GM19452 (cell line): ENCODE results near the gene PPP3CB.

Experiments
- ATAC-seq: cut with Tn5 transposase; IDR thresholded peaks from one replicate; pipeline ENCODE4 v1.9.1; 2021; ENCODE audit not compliant: unreplicated experiment

The PPP3CB gene

DNA sequence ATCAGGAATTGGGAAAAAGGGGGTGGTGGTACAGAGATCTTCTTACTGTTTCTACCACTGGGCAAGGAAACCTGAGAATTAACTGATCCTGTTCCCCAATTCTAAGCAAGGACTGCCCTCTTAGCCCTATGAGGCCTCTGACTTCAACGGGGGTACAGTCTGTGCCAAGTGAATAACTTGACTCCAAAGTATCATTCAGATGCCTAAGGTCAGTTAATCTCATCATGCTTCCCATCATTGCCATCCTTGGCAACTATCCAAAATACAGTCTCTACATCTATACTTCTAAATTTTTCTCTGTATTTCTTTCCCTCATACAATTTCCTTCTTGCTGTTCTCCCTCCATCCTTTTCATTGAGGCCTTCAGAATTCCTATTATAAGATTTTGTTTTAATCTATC is 10.5 kb downstream of the PPP3CB start:
- ATAC-seq: no peak

DNA sequence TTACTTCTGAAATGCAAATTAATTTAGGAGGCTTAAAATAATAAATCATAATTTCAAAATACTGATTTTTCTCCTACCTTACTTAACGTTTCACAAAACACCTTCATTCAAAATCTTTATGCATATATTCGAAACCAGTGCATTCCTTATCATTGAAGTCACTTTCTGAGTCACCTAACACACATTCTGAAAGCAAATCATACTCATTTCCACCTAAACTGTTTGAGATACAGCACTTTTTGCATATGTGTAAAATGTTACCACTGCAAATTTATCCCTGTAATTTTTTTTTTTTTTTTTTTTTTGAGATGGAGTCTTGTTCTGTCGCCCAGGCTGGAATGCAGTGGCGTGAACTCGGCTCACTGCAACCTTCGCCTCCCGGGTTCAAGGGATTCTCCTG is 15.7 kb downstream of the PPP3CB start:
- no peak for ATAC-seq

DNA sequence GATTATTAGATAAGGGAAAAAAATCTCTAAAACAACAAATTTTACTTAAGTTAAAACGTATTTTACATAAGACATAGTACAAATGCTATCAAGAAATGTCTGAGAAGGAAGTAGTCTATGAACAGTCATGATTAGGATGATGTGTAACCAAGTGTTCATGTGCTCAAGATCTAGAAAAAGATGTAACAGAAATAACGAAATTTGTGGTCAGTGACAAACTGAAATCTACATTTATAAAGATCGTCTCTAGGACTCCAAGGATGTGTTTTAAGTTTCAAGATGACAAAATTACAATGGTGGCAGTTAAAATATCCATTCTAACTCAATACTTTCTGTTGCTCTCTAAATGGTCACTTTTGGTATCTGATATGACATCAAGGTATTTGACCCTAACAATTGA is 17.2 kb downstream of the PPP3CB start:
- no peak for ATAC-seq

DNA sequence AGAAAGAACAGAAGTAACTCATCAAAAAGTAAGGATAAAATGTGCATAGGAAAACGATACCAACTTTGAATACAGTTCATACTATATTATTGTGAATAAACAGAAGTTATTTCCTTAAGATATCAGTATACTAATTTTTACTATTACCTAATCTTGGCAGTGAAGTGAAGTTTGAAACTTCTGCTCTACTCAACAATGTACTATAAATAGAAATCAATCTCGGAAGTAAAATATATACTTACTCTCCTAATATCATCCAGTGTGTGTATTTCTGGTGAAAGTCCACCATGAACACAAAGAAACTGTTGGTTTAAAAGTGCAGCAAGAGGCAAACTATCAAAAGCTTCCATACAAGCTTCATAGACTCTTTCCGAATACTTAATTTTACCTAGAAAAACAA is 24.6 kb downstream of the PPP3CB start:
- no peak for ATAC-seq

DNA sequence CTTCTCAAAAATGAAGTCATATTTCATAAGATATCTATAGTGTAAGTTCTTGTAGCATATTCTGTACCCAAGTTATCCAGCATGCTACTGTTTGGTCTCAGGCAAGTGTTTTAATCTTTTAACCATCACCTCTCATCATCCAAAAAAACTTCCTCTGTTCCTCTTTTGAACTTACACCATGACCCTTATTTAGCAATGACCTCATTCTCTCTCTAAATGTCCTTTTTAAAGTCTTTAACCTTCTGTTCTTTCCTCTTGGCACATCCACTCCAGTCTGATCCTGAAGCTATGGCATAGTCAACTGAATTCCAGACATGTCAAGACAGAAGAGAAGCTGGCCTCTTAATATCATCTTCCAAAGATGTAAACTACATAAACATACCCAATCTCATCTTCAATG is 26.2 kb downstream of the PPP3CB start:
- ATAC-seq: no peak

DNA sequence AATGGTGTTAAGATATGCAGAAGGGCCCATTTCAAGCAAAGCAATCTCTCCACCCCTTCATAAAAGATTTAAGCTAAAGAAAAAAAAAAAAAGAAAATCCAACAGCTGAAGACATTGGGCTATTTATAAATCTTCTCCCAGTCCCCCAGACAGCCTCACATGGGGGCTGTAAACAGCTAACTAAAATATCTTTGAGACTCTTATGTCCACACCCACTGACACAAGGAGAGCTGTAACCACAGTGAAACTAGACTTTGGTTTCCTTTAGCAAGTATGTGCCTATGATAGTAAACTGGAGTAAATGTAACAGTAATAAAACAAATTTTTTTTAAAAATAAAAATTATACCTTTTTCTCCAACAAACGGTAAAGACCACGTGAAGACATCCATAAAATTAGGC is 28.6 kb downstream of the PPP3CB start:
- ATAC-seq: no peak

DNA sequence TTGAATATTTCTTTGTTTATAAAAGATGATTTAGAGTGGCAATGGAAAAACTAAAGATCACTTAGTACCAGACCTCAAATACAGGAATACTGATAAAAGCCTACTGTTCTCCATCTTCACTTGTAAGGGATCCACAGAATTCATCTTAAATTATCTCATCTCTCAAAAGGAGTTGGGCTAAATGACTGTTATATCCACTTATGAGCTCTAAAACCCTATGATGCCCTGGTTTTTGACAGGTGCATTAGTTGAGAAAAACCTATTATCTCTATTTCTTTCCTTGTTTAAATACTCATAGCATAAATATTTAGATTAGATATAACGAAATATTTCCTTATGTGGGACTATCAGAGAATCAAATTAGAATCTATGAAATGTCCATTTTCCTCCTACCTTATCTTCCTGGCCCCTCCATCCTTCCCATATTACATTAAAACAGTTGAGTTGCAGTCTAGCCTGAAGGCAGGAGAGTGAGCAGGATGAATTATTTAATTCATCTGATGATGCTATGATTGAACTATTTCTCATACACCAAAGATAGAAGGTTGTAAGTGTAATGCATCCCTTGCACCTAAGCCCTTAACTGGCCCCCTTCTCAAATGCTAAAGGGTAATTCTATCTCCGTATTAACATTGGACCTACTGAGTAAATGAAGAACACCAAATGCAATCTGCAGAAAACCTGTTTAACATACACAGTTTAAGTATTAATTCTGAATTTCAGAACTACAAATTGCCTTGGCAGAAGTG is 29.7 kb downstream of the PPP3CB start:
- no peak for ATAC-seq

DNA sequence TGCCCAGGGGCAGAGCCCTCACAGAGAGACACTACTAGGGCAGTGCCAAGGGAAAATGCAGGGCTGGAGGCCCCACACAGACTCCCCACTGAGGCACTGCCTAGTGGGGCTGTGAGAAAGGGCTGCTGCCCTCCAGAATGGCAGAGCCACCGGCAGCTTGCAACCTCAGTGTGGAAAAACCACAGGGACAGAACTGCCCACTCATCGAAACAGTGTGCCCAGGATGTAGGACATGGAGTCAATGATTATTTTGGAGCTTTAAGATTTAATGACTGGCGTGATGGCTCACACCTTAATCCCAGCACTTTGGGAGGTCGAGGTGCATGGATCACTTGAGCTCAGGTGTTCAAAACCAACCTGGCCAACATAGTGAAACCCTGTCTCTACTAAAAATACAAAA is 34.9 kb downstream of the PPP3CB start:
- ATAC-seq: no peak

DNA sequence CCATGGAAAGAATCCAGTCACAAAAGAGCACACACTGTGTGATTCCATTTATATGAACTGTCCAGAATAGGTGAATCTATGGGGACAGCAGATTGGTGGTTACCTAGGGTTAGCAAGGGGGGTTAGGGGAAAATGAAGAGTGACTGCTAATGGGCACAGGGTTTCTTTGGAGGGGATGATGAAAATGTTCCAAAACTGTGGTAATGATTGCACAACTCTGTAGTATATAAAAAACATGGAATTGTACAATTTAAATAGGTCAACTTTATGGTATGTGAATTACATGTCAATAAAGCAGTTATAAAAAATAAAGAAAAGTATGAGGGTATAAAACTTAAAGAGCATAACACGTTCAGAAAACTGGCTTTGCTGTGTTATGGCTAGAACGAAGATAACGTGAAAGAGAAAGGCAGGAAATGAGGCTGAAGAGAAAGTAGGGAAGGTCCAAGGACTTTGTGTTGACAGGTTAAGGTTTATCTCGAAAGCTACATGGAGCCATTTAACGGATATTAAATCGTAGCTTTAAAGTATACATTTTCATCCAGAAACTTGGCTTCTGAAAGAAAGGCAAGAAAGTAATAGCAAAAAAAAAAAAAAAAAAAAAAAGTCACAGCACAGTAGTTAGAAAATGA is 36.0 kb downstream of the PPP3CB start:
- ATAC-seq: no peak

DNA sequence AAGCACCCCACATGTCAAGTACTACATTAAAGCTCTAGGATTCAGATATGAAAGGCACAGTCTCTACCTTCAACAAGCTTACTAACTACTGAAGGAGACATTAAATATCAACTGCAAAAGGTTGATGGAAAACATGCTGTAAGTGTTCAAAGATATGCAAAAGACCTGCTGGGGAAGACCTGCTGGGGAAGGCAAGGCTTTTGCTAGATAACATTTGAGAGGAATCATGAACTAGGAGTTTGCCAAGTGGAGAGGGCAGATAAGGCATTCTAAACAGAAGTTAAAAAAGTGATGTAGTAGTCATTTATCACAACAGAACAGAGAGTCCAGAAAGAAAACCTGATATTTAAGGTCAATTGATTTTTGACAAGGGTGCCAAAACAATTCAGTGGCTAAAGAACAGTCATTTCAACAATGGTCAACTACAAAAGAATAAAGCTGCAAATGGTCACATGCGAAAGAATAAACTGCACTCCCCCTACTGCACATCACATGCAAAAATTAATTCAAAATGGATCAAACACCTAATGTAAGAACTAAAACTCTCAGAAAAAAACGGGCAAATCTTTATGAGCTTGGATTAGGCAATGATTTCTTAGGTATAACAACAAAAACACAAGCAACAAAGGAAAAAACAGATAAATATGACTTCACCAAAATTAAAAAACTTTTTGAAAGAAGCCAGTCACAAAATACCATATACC is 39.5 kb downstream of the PPP3CB start:
- no peak for ATAC-seq

DNA sequence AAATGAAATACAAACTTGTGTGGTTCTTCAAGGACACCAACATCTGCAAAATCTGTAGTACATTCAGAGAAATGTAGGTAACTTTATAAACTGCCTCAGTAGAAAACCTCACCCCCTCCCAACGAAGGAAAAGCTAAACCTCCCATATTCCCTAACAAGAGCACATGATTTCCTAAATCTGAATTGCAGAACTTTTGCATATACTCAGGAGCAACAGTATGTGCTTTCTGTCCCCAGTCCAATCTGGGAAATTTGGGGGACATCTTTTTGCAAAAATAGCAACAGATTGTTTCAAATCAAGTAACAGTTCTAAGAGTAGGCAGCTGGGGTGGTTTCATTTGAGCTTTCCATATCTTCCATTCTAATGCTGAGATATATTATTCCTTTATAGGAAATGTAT is 46.7 kb downstream of the PPP3CB start:
- no peak for ATAC-seq

DNA sequence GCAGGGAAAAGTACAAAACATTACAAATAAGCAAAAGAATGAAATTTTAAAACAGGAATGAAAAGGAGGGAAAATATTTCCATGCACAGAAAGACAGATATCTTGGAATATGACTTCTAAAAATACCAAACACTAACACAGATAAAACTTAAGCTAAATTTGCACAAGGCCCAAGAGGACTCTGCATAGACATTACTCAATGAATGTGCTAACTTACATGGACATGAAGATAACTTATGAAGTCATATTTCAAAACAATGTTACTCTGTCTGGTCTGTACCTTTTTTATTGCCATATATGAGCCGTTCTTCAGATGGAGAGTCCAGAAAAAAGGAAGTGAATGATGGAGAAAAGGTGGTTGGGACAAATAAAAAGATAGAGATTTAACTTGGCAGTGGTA is 47.4 kb downstream of the PPP3CB start:
- no peak for ATAC-seq

DNA sequence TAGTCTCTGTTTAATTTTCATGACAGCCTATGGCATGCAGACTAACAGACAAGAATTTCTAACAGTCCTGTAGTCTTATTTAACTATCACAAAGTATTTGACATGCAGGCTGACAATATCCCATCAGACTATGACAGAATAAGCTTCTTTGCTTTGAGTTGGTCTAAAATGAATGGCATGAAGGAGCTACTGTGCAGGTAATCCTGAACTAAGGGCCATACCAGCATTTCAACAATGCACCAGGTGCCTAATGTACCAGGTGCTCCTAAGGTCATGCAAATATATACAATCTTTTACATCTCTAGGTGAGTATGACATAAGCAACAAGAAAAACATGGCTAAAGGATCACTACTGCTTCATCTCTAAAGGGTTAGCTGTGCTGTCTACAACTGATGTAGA is 48.9 kb downstream of the PPP3CB start:
- no peak for ATAC-seq

DNA sequence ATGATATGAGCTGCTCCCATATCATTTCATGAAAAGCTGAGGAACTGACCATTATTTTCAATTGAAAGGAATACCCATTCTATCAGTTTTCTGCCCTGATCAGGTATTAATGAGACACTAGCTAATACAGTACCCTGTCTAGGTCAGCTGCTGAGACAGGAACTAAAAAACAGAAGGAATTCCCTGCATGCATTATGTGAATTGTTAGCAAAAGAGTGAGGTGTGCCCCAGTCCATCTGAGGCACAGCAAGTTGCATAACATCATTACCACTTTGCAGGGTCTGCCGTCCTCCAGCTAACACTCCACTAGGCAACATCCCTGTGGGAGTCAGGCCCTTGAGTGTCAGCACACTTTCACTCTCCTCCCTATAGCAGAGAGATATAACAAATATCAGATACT is 51.4 kb downstream of the PPP3CB start:
- ATAC-seq: no peak

DNA sequence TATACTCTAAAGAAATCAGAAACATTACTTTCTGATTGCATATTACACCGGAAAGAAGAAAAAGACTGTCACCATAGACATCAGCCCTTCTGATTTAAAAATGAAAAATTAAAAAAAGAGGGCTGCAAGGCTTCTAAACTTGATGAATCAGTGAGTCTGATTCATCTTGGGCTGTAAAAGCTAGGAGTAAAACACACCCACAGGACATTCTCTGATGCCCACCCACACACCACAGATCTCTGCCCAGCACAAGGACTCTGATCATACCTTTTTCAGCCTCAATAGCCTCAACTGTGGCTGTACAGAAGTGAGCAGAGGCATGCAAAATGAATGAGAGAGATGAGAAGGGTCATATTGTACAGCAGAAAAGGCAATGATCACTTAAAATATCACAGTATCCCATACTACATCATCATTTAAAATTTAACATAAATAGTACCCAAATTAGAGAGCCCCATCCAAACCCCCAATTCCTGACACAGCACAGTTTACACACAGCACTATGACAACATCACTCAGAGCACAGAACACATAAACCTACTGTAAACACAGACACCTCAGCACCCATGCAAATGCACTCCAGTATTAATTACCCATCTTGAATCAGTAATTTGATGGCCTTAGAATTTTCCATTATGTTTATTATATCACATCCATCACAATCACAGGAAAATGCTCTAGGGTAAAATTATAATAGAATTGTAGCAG is 56.1 kb downstream of the PPP3CB start:
- ATAC-seq: no peak

DNA sequence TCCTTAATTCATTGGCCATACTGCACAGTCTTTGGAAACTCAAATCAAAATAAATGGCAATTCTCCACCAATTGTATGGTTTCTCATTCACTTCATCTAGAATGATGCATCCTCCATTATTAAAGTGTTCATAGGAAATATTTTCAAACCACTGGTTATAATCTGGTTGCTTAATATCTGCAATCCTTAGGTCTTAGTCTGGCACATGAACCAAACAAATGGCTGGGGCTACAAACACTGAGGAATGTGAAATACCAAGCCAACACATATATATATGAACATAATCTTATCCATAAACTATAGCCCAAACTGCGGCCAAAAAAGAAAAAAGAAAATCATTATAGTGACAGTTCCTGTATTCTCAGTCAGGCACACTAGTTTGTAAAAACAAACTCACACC is 56.8 kb downstream of the PPP3CB start:
- no peak for ATAC-seq

DNA sequence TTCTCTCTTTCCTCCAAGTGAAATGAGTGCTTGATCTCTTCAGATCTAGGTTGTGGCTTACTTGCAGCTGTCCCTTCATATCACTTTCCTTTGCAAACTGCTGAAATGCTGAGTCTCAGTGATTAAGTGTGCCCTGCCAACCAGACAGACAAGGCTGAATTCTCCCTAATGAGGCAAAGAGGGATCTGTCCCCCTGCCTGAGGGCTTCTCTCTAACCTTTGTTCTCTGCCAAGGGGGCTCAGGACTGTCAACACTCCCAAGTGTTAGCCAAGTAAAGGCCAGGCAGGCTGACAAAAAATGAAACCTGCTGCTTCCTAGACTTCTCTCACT is 62.3 kb downstream of the PPP3CB start, which contains the start of gene MSS51:
Gene MSS51 (minus strand): TSS at position 24 of the 330 bp plus-strand sequence. CDS start 5,277 bp downstream, outside the sequence.
- ATAC-seq: no peak

DNA sequence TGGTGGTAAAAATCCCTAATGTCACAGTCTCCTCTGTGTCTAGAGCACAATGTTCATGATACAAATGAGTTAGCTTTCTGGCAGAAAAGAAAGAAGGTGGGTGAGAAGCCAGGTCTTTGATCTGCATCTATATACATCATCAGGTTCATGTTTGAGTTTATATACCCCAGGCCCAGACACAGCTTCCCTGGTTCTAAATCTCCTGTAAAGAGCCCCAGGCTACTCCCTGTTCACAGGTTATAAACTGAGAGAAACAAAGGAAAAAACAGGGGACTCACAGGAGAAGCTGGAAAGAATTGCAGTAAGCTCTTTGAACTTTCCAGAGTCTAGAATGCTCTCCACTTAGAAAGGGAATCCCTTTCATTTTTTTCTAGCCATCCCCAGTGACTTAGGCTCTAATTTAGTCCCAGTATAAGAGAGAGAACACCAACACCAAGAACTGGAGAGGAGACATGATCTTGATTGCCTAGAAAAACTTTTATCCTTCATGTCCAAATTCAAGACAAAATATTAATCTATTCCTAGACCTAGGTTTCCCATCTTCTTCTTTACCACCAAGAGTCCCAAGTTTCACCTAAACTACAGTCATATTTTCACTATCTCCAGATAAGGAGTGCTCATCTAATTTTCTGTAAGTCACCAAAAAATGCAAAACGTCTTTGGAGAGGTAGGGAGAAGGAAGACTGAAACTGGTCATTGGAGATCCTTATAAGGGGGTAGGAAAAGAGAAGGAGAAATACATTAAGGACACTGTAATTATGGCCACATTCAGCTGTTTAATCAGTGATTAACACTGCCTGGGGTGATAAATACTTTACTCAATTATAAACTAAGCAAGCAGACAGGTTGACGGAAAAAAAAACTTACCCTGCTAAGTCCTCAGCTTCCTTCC is 62.9 kb downstream of the PPP3CB start:
- no peak for ATAC-seq

DNA sequence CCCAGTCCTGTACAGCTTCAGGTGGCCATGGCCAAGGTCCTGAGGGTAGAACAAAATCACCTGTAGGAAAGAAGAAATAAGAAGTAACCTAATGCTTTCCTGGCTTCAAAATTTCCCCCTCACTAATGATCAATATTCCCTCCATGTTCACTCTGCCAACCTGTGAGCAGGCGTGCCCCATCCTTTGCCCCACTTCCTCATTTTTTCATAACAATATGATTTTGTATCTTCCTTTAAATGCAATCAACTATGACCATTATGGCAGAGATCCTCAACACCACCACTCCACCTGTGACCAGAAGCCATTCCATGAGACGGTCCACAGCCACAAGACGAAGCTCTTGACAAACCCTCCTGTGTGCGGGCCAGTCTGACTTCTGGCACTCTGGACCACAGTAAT is 69.5 kb downstream of the PPP3CB start:
- no peak for ATAC-seq

DNA sequence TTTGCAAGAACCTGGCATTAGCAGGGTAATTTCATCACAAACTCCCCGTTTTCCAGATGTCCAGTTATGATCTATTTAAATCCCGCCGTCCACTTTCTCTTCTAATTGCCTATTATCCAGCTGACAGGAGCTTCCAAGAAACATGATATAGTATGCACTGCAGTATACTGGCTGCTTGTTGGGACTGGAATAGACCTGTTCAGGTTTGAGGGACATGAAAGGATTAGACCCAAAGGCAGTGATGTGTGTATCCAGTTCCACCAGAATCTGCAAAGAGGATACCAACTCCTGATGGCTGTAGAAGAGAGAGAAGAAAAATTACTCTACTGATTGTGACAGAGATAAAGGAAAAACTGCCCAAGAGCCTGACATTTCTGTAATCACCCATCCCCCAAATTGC is 71.3 kb downstream of the PPP3CB start:
- no peak for ATAC-seq

DNA sequence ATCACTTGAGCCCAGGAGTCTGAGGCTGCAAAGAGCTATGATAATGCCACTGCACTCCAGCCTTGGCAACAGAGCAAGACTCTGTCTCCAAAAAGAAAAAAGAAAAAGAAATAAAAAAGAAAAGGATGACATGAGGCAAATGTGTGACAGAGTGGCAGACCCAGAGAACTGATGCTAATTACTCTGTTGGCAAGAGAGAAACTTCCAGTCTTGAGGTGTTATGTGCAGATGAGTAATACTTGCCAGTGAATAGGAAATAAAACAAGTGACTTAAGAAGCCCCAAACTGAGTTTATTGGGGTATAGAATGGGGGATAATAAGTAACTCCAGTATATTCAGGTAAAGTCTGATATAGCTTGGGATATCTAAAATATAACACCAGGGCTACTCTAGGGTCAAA is 72.5 kb downstream of the PPP3CB start:
- no peak for ATAC-seq
